Endodermal cell (in vitro differentiated cells): Measurements from ENCODE around the gene TPRG1L. TPM values are rescaled to one million over a fixed set of nuclear protein-coding genes. Genes with fewer than 3 reads are reported as not detected.
"Not testable (repeated sequence)": the region's sequence is repeated elsewhere in the genome, so short reads cannot be mapped to it uniquely, and the experiment has no call there.

Source experiments
- DNase-seq: peaks from one replicate; pipeline ENCODE4 v3.0.0-alpha.2; 2017
- H3K27ac ChIP-seq: 2 replicates; pipeline ENCODE4 v1.5.1; 2013; ENCODE audit warnings: mild to moderate bottlenecking, low read depth, low read length, moderate library complexity
- H3K27me3 ChIP-seq: 2 replicates; pipeline ENCODE4 v1.6.1; 2013; ENCODE audit warnings: mild to moderate bottlenecking, low read length, moderate library complexity; ENCODE audit not compliant: insufficient read depth, control insufficient read depth, poor library complexity, severe bottlenecking
- H3K36me3 ChIP-seq: 2 replicates; pipeline ENCODE4 v1.7.0; 2013; ENCODE audit warnings: mild to moderate bottlenecking, low read length, moderate library complexity; ENCODE audit not compliant: control insufficient read depth, insufficient read depth
- H3K4me1 ChIP-seq: one replicate; pipeline ENCODE4 v1.7.0; 2013; ENCODE audit warnings: low read length; ENCODE audit not compliant: control insufficient read depth, insufficient read depth
- H3K4me3 ChIP-seq: 2 replicates; pipeline ENCODE4 v1.5.1; 2013; ENCODE audit warnings: mild to moderate bottlenecking, low read length, moderate library complexity
- H3K9ac ChIP-seq: 2 replicates; pipeline ENCODE4 v1.6.1; 2013; ENCODE audit warnings: mild to moderate bottlenecking, low read length, moderate library complexity; ENCODE audit not compliant: poor library complexity, severe bottlenecking; ENCODE audit errors: extremely low read depth
- H3K9me3 ChIP-seq: 2 replicates; pipeline ENCODE4 v1.6.1; 2013; ENCODE audit warnings: mild to moderate bottlenecking, low read length, moderate library complexity; ENCODE audit not compliant: control insufficient read depth
- H3K27ac Mint-ChIP-seq: 2 replicates; pipeline ENCODE4 v1.8.0; 2020; ENCODE audit warnings: mixed read lengths
- H3K27me3 Mint-ChIP-seq: 2 replicates; pipeline ENCODE4 v1.8.0; 2021; ENCODE audit warnings: mild to moderate bottlenecking, mixed read lengths; ENCODE audit not compliant: insufficient read depth
- H3K36me3 Mint-ChIP-seq: 2 replicates; pipeline ENCODE4 v1.8.0; 2020; ENCODE audit warnings: low read depth, mixed read lengths
- H3K4me1 Mint-ChIP-seq: 2 replicates; pipeline ENCODE4 v1.8.0; 2020; ENCODE audit warnings: mixed read lengths
- H3K4me3 Mint-ChIP-seq: 2 replicates; pipeline ENCODE4 v1.8.0; 2020; ENCODE audit warnings: mild to moderate bottlenecking, moderate library complexity, mixed read lengths
- H3K9me3 Mint-ChIP-seq: 2 replicates; pipeline ENCODE4 v1.8.0; 2020; ENCODE audit warnings: mild to moderate bottlenecking, mixed read lengths
- CTCF ChIP-seq: fragments of 200-600 bp; sonication (generic); conservative IDR thresholded peaks from 2 replicates; pipeline ENCODE4 v1.5.0; 2021; ENCODE audit warnings: antibody characterized with exemption, mild to moderate bottlenecking
- WGBS, 2 experiments: methylation state at CpG; one replicate each; pipeline versions ENCODE4 v1.1.5 to v1.1.7; 2013; ENCODE audit warnings: missing lambda C conversion rate in 2 of 2, mixed read lengths in 1 of 2; ENCODE audit not compliant: insufficient coverage in 1 of 2, insufficient read length in 1 of 2; 5-methylcytosine and 5-hydroxymethylcytosine counted together
- total RNA-seq, 2 donors: library from RNA; stranded (reverse); fragmentation: NEBNext Ultra II Directional in 1 of 2; extraction: Animal tissue kit (Norgen Biotek cat#: 25700) in 1 of 2; gene quantifications; 2 replicates in 1 of 2; 3 replicates in 1 of 2; pipeline ENCODE4 v1.2.1, GENCODE V29; 2021

Gene TPRG1L
- total RNA-seq, 2 donors from 2014 or later, result 50.4 to 56.4 TPM

GRCh38 chr1:3621151-3621671 lies 3.6 kb upstream of the TPRG1L start:
- 48 to 62% methylated on average over 5 to 10 of the region's 15 CpGs for WGBS, 2 experiments
- not testable (repeated sequence) for H3K4me3 ChIP-seq, H3K9me3 Mint-ChIP-seq, H3K9me3 ChIP-seq, H3K9ac ChIP-seq, H3K36me3 Mint-ChIP-seq, H3K27ac Mint-ChIP-seq, H3K27ac ChIP-seq, H3K27me3 Mint-ChIP-seq, H3K27me3 ChIP-seq, H3K4me3 Mint-ChIP-seq
- DNase-seq, result peak; percentile 75
- peaks cover 11% of the 10 kb centered on the region for H3K36me3 ChIP-seq
- peaks cover 12% of the 10 kb centered on the region for H3K4me1 ChIP-seq
- peaks cover 17% of the 10 kb centered on the region for H3K4me1 Mint-ChIP-seq
- peak; percentile 73 for TF ChIP-seq CTCF

- not testable (repeated sequence) for H3K36me3 Mint-ChIP-seq, H3K27ac ChIP-seq, H3K27me3 Mint-ChIP-seq, H3K27ac Mint-ChIP-seq, H3K9me3 ChIP-seq, H3K4me3 ChIP-seq, H3K9ac ChIP-seq, H3K27me3 ChIP-seq, DNase-seq, H3K9me3 Mint-ChIP-seq, H3K4me3 Mint-ChIP-seq
- peaks cover 19% of the 10 kb centered on the region for H3K36me3 ChIP-seq
- peaks cover 12% of the 10 kb centered on the region for H3K4me1 ChIP-seq
- peaks cover 18% of the 10 kb centered on the region for H3K4me1 Mint-ChIP-seq
- 79 to 95% methylated on average over 8 to 9 of the region's 9 CpGs for WGBS, 2 experiments
Measured at GRCh38 chr1:3622102-3622501, 2.7 kb upstream of the TPRG1L start.

DNA sequence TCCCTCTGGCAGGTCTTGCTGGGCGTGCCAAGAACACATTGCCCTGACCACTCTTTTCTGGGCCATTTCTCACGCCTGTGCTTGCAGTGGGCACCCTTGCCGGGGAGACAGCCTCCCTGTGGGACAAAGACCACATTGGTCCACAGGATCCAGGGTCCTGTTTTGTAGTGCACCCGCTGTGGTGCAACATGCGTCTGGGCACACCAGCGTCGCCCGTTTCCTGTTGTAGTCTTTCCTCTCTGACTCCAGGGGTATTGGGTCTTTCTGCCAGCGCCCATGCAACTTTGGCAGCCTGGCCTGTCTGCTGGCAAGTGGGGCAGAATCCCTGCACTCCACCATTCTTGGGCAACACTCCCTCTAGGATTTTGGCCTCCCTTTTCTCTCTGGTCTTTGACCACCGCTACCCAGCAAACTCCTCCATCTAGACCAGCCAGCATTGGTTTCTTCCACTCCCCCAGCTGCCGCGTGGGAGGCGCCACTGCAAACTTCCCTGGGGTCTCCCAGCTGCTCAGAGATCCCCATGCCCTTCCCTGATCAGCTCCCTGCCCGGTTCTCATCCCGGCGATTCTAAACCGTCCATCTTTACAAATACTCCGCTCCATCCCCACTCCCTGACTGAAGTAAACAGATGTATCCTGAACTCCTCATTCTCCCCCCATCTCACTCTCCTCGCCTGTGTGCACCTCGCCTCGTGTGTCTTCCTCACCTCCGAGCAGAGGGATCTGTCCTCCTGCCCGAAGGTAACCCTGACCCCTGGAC lies 1.2 kb upstream of the TPRG1L start:
- peak overlapping the region; percentile 52 for H3K9ac ChIP-seq
- H3K27ac Mint-ChIP-seq, result no peak overlapping the region
- no peaks in the 10 kb centered on the region for H3K27me3 ChIP-seq
- H3K27me3 Mint-ChIP-seq, result no peaks in the 10 kb centered on the region
- peaks cover 20% of the 10 kb centered on the region for H3K36me3 Mint-ChIP-seq
- peaks cover 15% of the 10 kb centered on the region for H3K4me1 Mint-ChIP-seq
- no peak for TF ChIP-seq CTCF
- 43% methylated on average over 9 to 23 of the region's 23 CpGs for WGBS, 2 experiments
- H3K4me3 ChIP-seq, result peak overlapping the region; percentile 92
- peaks cover 8% of the 10 kb centered on the region for H3K4me1 ChIP-seq
- H3K36me3 ChIP-seq, result peaks cover 34% of the 10 kb centered on the region
- no peak for DNase-seq
- no peaks in the 10 kb centered on the region for H3K9me3 Mint-ChIP-seq
- H3K4me3 Mint-ChIP-seq, result peak overlapping the region; percentile 87
- H3K9me3 ChIP-seq, result no peaks in the 10 kb centered on the region
- H3K27ac ChIP-seq, result no peak overlapping the region
